Activated gamma-delta T cell treated with anti-CD3 and anti-CD28 coated beads, Interleukin-2, amount 50 U/mL, for 16 hours (primary cell): ENCODE measurements around the gene SH3RF3.
"Not testable (repeated sequence)": the region's sequence is repeated elsewhere in the genome, so short reads cannot be mapped to it uniquely, and the experiment has no call there.

Experiments used
- DNase-seq: peaks from one replicate; pipeline ENCODE4 v3.0.0-alpha.2; 2020; ENCODE audit warnings: low read depth

Gene SH3RF3

GRCh38 chr2:109220860-109221259 is 91.9 kb downstream of the SH3RF3 start:
- DNase-seq: no peak

GRCh38 chr2:109221316-109221715 is 92.3 kb downstream of the SH3RF3 start:
- DNase-seq: not testable (repeated sequence)

GRCh38 chr2:109222422-109222821 is 93.4 kb downstream of the SH3RF3 start:
- DNase-seq: no peak

GRCh38 chr2:109222825-109223471 is 93.9 kb downstream of the SH3RF3 start:
- DNase-seq: no peak

GRCh38 chr2:109223490-109223889 is 94.5 kb downstream of the SH3RF3 start:
- DNase-seq: no peak

GRCh38 chr2:109224341-109224740 is 95.3 kb downstream of the SH3RF3 start:
- DNase-seq: not testable (repeated sequence)

- no peak for DNase-seq
Observed at GRCh38 chr2:109225170-109225782, 96.3 kb downstream of the SH3RF3 start.

GRCh38 chr2:109226128-109226527 is 97.1 kb downstream of the SH3RF3 start:
- no peak for DNase-seq

GRCh38 chr2:109226622-109227021 is 97.6 kb downstream of the SH3RF3 start:
- DNase-seq: no peak

GRCh38 chr2:109229094-109229675 is 100.2 kb downstream of the SH3RF3 start:
- DNase-seq: no peak

- no peak for DNase-seq
Observed at GRCh38 chr2:109230941-109231420, 102.0 kb downstream of the SH3RF3 start.

GRCh38 chr2:109231428-109231827 is 102.4 kb downstream of the SH3RF3 start:
- DNase-seq: no peak

- DNase-seq: no peak
Observed at GRCh38 chr2:109231996-109232705, 103.1 kb downstream of the SH3RF3 start.

GRCh38 chr2:109232909-109233308 is 103.9 kb downstream of the SH3RF3 start:
- DNase-seq: no peak

GRCh38 chr2:109233643-109234042 is 104.6 kb downstream of the SH3RF3 start:
- DNase-seq: no peak

- no peak for DNase-seq
Observed at GRCh38 chr2:109234355-109234754, 105.3 kb downstream of the SH3RF3 start.

GRCh38 chr2:109236147-109236546 is 107.1 kb downstream of the SH3RF3 start:
- DNase-seq: no peak

GRCh38 chr2:109237792-109238191 is 108.8 kb downstream of the SH3RF3 start:
- no peak for DNase-seq

GRCh38 chr2:109238580-109238979 is 109.6 kb downstream of the SH3RF3 start:
- no peak for DNase-seq

GRCh38 chr2:109239720-109240119 is 110.7 kb downstream of the SH3RF3 start:
- no peak for DNase-seq

- DNase-seq: no peak
Observed at GRCh38 chr2:109242210-109242653, 113.2 kb downstream of the SH3RF3 start.

- DNase-seq: no peak
Observed at GRCh38 chr2:109242654-109243331, 113.8 kb downstream of the SH3RF3 start.
